HEK293 (cell line): Measurements from ENCODE around the gene PAXX.

Source experiments
- CTCF ChIA-PET: fragments of 350-600 bp; formaldehyde crosslinking; extraction: SDS; loops from one replicate; lab custom pipeline; 2021; ENCODE audit warnings: antibody characterized with exemption; lab: Yijun Ruan, JAX
- POLR2A ChIA-PET: fragments of 300-600 bp; formaldehyde crosslinking; extraction: SDS; loops from one replicate; lab custom pipeline; 2020; ENCODE audit warnings: antibody characterized with exemption, inconsistent platforms; lab: Yijun Ruan, JAX
- H3K27ac ChIP-seq: fragments of 200-500 bp; sonication (Bioruptor generic); 2 replicates; pipeline ENCODE4 v1.5.1; 2014; ENCODE audit warnings: low read depth, low read length, control low read depth, inconsistent platforms; ENCODE audit errors: extremely low read depth
- H3K36me3 ChIP-seq, 2 experiments: fragments of 200-500 bp in 1 of 2; sonication (Bioruptor generic) in 1 of 2; 1 replicate in 1 of 2; 2 replicates in 1 of 2; pipeline ENCODE4 v1.5.1; 2014 to 2017; ENCODE audit warnings: inconsistent platforms in 2 of 2, low read length in 2 of 2; ENCODE audit not compliant: control insufficient read depth in 2 of 2, insufficient read depth in 1 of 2
- H3K4me1 ChIP-seq: fragments of 200-500 bp; sonication (Bioruptor generic); 2 replicates; pipeline ENCODE4 v1.5.1; 2014; ENCODE audit warnings: mild to moderate bottlenecking, low read length, inconsistent platforms; ENCODE audit not compliant: control insufficient read depth, insufficient read depth
- H3K4me3 ChIP-seq: 2 replicates; pipeline ENCODE4 v1.5.1; 2011; ENCODE audit warnings: low read depth, mild to moderate bottlenecking, control low read depth, low read length, moderate library complexity
- H3K9me3 ChIP-seq: fragments of 200-500 bp; sonication (Bioruptor generic); 2 replicates; pipeline ENCODE4 v1.5.1; 2014; ENCODE audit warnings: low read depth, low read length, inconsistent platforms; ENCODE audit not compliant: control insufficient read depth, insufficient read depth
- KLF1 ChIP-seq: fragments of 450-650 bp; formaldehyde crosslinking; IDR thresholded peaks from 2 replicates; pipeline ENCODE4 v1.5.1; 2016; ENCODE audit warnings: missing biosample characterization, missing genetic modification characterization
- OSR2 ChIP-seq: fragments of 450-650 bp; formaldehyde crosslinking; IDR thresholded peaks from 2 replicates; pipeline ENCODE4 v1.5.1; 2016; ENCODE audit warnings: missing biosample characterization, missing genetic modification characterization
- PBX3 ChIP-seq: sonication (generic); formaldehyde crosslinking; IDR thresholded peaks from 2 replicates; pipeline ENCODE4 v1.8.1; 2022; ENCODE audit warnings: mild to moderate bottlenecking, moderate library complexity, missing genetic modification reagents
- SCRT2 ChIP-seq: fragments of 450-650 bp; formaldehyde crosslinking; IDR thresholded peaks from 2 replicates; pipeline ENCODE4 v1.5.1; 2016; ENCODE audit warnings: missing biosample characterization, missing genetic modification characterization
- SETDB1 ChIP-seq: IDR thresholded peaks from one replicate; pipeline ENCODE4 v1.6.1; 2017; ENCODE audit warnings: mild to moderate bottlenecking, low read length, moderate library complexity, mixed read lengths; ENCODE audit not compliant: insufficient read length
- SP7 ChIP-seq: fragments of 450-650 bp; formaldehyde crosslinking; IDR thresholded peaks from 2 replicates; pipeline ENCODE4 v1.5.1; 2016; ENCODE audit warnings: missing biosample characterization, missing genetic modification characterization
- YY1 ChIP-seq: fragments of 450-650 bp; formaldehyde crosslinking; IDR thresholded peaks from 2 replicates; pipeline ENCODE4 v1.5.1; 2018; ENCODE audit warnings: missing biosample characterization, missing genetic modification characterization
- ZBTB48 ChIP-seq: fragments of 450-650 bp; formaldehyde crosslinking; IDR thresholded peaks from 2 replicates; pipeline ENCODE4 v1.5.1; 2016; ENCODE audit warnings: missing biosample characterization, missing genetic modification characterization
- ZBTB49 ChIP-seq: fragments of 450-650 bp; formaldehyde crosslinking; IDR thresholded peaks from 2 replicates; pipeline ENCODE4 v1.5.1; 2016; ENCODE audit warnings: missing biosample characterization, missing genetic modification characterization, low read depth
- ZBTB7A ChIP-seq: fragments of 450-650 bp; formaldehyde crosslinking; IDR thresholded peaks from 2 replicates; pipeline ENCODE4 v1.5.1; 2016; ENCODE audit warnings: low read depth, missing biosample characterization, missing genetic modification characterization
- ZIC2 ChIP-seq: fragments of 450-650 bp; formaldehyde crosslinking; IDR thresholded peaks from 2 replicates; pipeline ENCODE4 v1.5.1; 2016; ENCODE audit warnings: missing biosample characterization, missing genetic modification characterization
- ZNF121 ChIP-seq: fragments of 450-650 bp; formaldehyde crosslinking; IDR thresholded peaks from 2 replicates; pipeline ENCODE4 v1.5.1; 2016; ENCODE audit warnings: missing biosample characterization, missing genetic modification characterization
- ZNF155 ChIP-seq: fragments of 450-650 bp; formaldehyde crosslinking; IDR thresholded peaks from 2 replicates; pipeline ENCODE4 v1.5.1; 2016; ENCODE audit warnings: missing biosample characterization, missing genetic modification characterization
- ZNF157 ChIP-seq: fragments of 450-650 bp; formaldehyde crosslinking; IDR thresholded peaks from 2 replicates; pipeline ENCODE4 v1.5.1; 2016; ENCODE audit warnings: missing biosample characterization, missing genetic modification characterization
- ZNF23 ChIP-seq: fragments of 450-650 bp; formaldehyde crosslinking; IDR thresholded peaks from 2 replicates; pipeline ENCODE4 v1.5.1; 2016; ENCODE audit warnings: missing biosample characterization, missing genetic modification characterization, borderline replicate concordance
- ZNF24 ChIP-seq: fragments of 450-650 bp; formaldehyde crosslinking; IDR thresholded peaks from 2 replicates; pipeline ENCODE4 v1.5.1; 2016; ENCODE audit warnings: missing biosample characterization, missing genetic modification characterization
- ZNF366 ChIP-seq: fragments of 450-650 bp; formaldehyde crosslinking; conservative IDR thresholded peaks from 2 replicates; pipeline ENCODE4 v1.5.1; 2016; ENCODE audit warnings: missing biosample characterization, missing genetic modification characterization
- ZNF423 ChIP-seq: fragments of 450-650 bp; formaldehyde crosslinking; IDR thresholded peaks from 2 replicates; pipeline ENCODE4 v1.5.1; 2016; ENCODE audit warnings: missing biosample characterization, missing genetic modification characterization
- ZNF518A ChIP-seq: fragments of 450-650 bp; formaldehyde crosslinking; conservative IDR thresholded peaks from 2 replicates; pipeline ENCODE4 v1.5.1; 2016; ENCODE audit warnings: low read depth, missing biosample characterization, missing genetic modification characterization
- ZNF623 ChIP-seq: fragments of 450-650 bp; formaldehyde crosslinking; IDR thresholded peaks from 2 replicates; pipeline ENCODE4 v1.5.1; 2016; ENCODE audit warnings: missing biosample characterization, missing genetic modification characterization
- ZNF624 ChIP-seq: fragments of 450-650 bp; formaldehyde crosslinking; IDR thresholded peaks from 2 replicates; pipeline ENCODE4 v1.5.1; 2017; ENCODE audit warnings: missing biosample characterization, missing genetic modification characterization
- ZNF626 ChIP-seq: fragments of 450-650 bp; sonication (Bioruptor Pico); formaldehyde crosslinking; IDR thresholded peaks from 2 replicates; pipeline ENCODE4 v1.5.1; 2018; ENCODE audit warnings: missing biosample characterization, missing genetic modification characterization, inconsistent platforms
- ZNF670 ChIP-seq: fragments of 450-650 bp; formaldehyde crosslinking; IDR thresholded peaks from 2 replicates; pipeline ENCODE4 v1.5.1; 2016; ENCODE audit warnings: missing biosample characterization, missing genetic modification characterization, low read depth
- ZNF677 ChIP-seq: fragments of 450-650 bp; IDR thresholded peaks from 2 replicates; pipeline ENCODE4 v1.5.0; 2018; ENCODE audit warnings: missing biosample characterization, mild to moderate bottlenecking, missing genetic modification characterization, moderate library complexity
- ZNF701 ChIP-seq: fragments of 450-650 bp; formaldehyde crosslinking; IDR thresholded peaks from 2 replicates; pipeline ENCODE4 v1.5.1; 2016; ENCODE audit warnings: missing biosample characterization, missing genetic modification characterization
- ZXDB ChIP-seq: fragments of 450-650 bp; formaldehyde crosslinking; IDR thresholded peaks from 2 replicates; pipeline ENCODE4 v1.5.1; 2016; ENCODE audit warnings: missing biosample characterization, missing genetic modification characterization
- TF ChIP-seq, protein P1 (sequence below): fragments of 450-650 bp; formaldehyde crosslinking; IDR thresholded peaks from 2 replicates; pipeline ENCODE4 v1.5.1; 2016; ENCODE audit warnings: missing biosample characterization, missing genetic modification characterization

The PAXX gene

DNA sequence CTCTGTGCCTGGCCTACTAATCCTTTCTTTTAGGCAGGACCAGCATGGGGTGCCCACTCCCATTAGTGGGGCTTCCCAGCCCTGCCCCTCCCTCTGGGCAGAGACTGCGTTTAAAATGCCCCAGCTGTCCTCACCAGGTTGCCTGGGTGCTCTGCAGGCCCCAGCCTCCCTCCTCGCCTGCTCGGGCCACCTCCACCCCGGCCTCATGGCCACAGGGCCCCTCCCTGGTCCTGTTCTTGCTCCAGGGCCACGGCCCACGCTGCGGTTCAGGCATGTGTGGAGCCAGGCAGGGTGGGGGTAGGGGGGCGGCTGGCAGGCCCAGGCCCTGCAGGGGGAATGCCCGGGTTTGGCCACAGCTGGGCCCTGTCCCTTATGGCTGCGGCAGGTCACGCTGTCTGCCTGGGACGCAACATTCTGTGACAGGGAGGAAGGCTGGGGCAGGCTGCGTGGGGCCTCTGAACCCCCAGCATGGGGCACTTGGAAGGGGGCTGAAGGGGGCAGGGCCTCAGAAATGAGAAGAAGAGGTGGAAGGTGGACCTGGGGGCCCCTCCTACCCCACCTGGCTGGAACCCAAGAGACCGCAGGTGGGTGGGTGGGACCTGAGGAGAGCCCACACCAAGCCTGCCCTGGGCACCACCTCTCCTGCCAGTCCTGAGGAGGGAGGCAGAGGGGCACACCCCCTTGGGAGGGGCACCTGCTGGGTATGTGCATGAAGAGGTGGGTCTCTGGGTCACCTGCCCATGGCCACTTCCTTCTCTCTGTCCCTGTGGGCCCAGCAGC, 40.5 kb upstream of the PAXX start, which contains the start of gene LCN12:
LCN12 (plus strand) TSS at position 733 of the 780 bp plus-strand sequence. CDS start 55 bp downstream, outside the sequence.
- H3K4me1 ChIP-seq, result no peaks in the 10 kb centered on the region; the same call in 1 of the 2 replicates
- H3K9me3 ChIP-seq, result no peaks in the 10 kb centered on the region
- POLR2A ChIA-PET, result interaction anchor here (1.1 to 4.9 kb wide), 3 partner anchors 14 to 135 kb away, joined by 3 to 24 read pairs (median 3); partner anchors contain the start of gene PAXX
- CTCF ChIA-PET, result interaction anchor here (0.6 to 1.4 kb wide), 4 partner anchors 24 to 386 kb away, joined by 3 to 5 read pairs (median 4); partner anchors contain the start of gene PAXX
- H3K36me3 ChIP-seq, result no peaks in the 10 kb centered on the region
- H3K4me3 ChIP-seq, result no peak within 1 kb of the TSS
- no peak within 1 kb of the TSS for H3K27ac ChIP-seq
- TF ChIP-seq ZIC2 (tag by site-specific recombination) (0 out of 2 replicates have a peak, but pooled peaks have one; percentile 5), ZNF701 (tag by site-specific recombination) (no peak), OSR2 (no peak), KLF1 (tag by site-specific recombination) (peak; percentile 57; the same call in 1 of the 2 replicates), YY1 (no peak), ZNF624 (tag by site-specific recombination) (no peak), ZNF670 (no peak), ZNF23 (no peak), SP7 (no peak), ZNF518A (tag by site-specific recombination) (no peak), ZNF366 (tag by site-specific recombination) (no peak), ZNF157 (tag by site-specific recombination) (no peak), SCRT2 (tag by site-specific recombination) (peak; percentile 42), ZNF24 (tag by site-specific recombination) (no peak), ZNF155 (tag by site-specific recombination) (no peak), ZNF121 (tag by site-specific recombination) (no peak), ZBTB49 (tag by site-specific recombination) (no peak), PBX3 (CRISPR knock-in tag) (no peak), ZBTB7A (tag by site-specific recombination) (no peak), ZBTB48 (no peak), ZNF623 (tag by site-specific recombination) (no peak), ZNF423 (tag by site-specific recombination) (no peak), ZXDB (no peak), SETDB1 (no peak), ZNF677 (tag by site-specific recombination) (no peak), ZNF626 (tag by site-specific recombination) (no peak)
- TF ChIP-seq, protein P1, sequence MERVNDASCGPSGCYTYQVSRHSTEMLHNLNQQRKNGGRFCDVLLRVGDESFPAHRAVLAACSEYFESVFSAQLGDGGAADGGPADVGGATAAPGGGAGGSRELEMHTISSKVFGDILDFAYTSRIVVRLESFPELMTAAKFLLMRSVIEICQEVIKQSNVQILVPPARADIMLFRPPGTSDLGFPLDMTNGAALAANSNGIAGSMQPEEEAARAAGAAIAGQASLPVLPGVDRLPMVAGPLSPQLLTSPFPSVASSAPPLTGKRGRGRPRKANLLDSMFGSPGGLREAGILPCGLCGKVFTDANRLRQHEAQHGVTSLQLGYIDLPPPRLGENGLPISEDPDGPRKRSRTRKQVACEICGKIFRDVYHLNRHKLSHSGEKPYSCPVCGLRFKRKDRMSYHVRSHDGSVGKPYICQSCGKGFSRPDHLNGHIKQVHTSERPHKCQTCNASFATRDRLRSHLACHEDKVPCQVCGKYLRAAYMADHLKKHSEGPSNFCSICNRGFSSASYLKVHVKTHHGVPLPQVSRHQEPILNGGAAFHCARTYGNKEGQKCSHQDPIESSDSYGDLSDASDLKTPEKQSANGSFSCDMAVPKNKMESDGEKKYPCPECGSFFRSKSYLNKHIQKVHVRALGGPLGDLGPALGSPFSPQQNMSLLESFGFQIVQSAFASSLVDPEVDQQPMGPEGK (tag by site-specific recombination), result no peak
